Fibroblast of the aortic adventitia (primary cell): ENCODE results near the gene C1QL1. TPM values are rescaled to one million over a fixed set of nuclear protein-coding genes. Genes with fewer than 3 reads are reported as not detected.

Experiments used
- DNase-seq: peaks from one replicate; pipeline ENCODE4 v3.0.0-alpha.2; 2010; ENCODE audit warnings: low read depth
- H3K4me3 ChIP-seq: 2 replicates; pipeline ENCODE4 v1.5.1; 2011; ENCODE audit warnings: low read depth, mild to moderate bottlenecking, control low read depth, low read length, moderate library complexity
- CTCF ChIP-seq: IDR thresholded peaks from 2 replicates; pipeline ENCODE4 v1.5.1; 2011; ENCODE audit warnings: mild to moderate bottlenecking, low read length, control low read depth, inconsistent platforms; ENCODE audit not compliant: insufficient read depth
- total RNA-seq: library from RNA; depleted of rRNA; stranded (reverse); fragments of >200 nt; gene quantifications from 2 replicates; pipeline ENCODE4 v1.2.3, GENCODE V29; 2012; ENCODE audit warnings: low replicate concordance

The C1QL1 gene
- total RNA-seq, 1 donor = 0.09 TPM

- no peak overlapping the region for H3K4me3 ChIP-seq
- no peak for TF ChIP-seq CTCF
- DNase-seq = no peak
These were observed 40.1 kb upstream of the C1QL1 start for GRCh38 chr17:45008216-45008615.

- DNase-seq = no peak
- no peak for TF ChIP-seq CTCF
- H3K4me3 ChIP-seq = no peak overlapping the region
These were observed 38.9 kb upstream of the C1QL1 start for GRCh38 chr17:45006927-45007461.

- no peak for DNase-seq
- H3K4me3 ChIP-seq = no peak overlapping the region
- no peak for TF ChIP-seq CTCF
These were observed 37.6 kb upstream of the C1QL1 start for GRCh38 chr17:45005700-45006099.

- no peak overlapping the region for H3K4me3 ChIP-seq
- no peak for TF ChIP-seq CTCF
- DNase-seq = no peak
These were observed 36.3 kb upstream of the C1QL1 start for GRCh38 chr17:45004388-45004787.

GRCh38 chr17:45003877-45004276, 35.8 kb upstream of the C1QL1 start:
- no peak for DNase-seq
- TF ChIP-seq CTCF = no peak
- H3K4me3 ChIP-seq = no peak overlapping the region

- DNase-seq = no peak
- TF ChIP-seq CTCF = no peak
- H3K4me3 ChIP-seq = no peak overlapping the region
These were observed 33.2 kb upstream of the C1QL1 start for GRCh38 chr17:45001310-45001709.

- TF ChIP-seq CTCF = no peak
- no peak overlapping the region for H3K4me3 ChIP-seq
- no peak for DNase-seq
These were observed 31.3 kb upstream of the C1QL1 start for GRCh38 chr17:44999433-44999832.
